K562 (cell line): ENCODE data around the gene OR2L3. TPM values are rescaled to one million over a fixed set of nuclear protein-coding genes. Genes with fewer than 3 reads are reported as not detected.
A peak's percentile ranks its signal among the peaks of the same experiment; 100 is the strongest.

Experiments used
- ATAC-seq: fragments of 200-7000 bp; cut with Tn5 transposase; 3 replicates; pipeline ENCODE4 v1.9.1; 2020; ENCODE audit warnings: moderate library complexity
- BruUV-seq: library from RNA; stranded (reverse); fragments of 400-500 nt; replicated peaks from 2 replicates; lab custom pipeline; 2021; lab: Mats Ljungman, UMichigan
- CTCF ChIA-PET: fragments of 300-600 bp; formaldehyde crosslinking; extraction: SDS; loops from one replicate; lab custom pipeline; 2021; ENCODE audit warnings: low intra/inter-chr PET ratio; lab: Yijun Ruan, JAX
- POLR2A ChIA-PET: fragments of 300-600, 350-650 bp; sonication (Branson Sonifier 250); formaldehyde crosslinking; extraction: SDS; loops from one replicate; lab custom pipeline; 2021; ENCODE audit warnings: antibody characterized with exemption, inconsistent platforms; lab: Yijun Ruan, JAX
- DNase-seq, 4 experiments: peaks; one replicate each; pipeline versions ENCODE4 v3.0.0 to v3.0.0-alpha.2; 2011 to 2018; ENCODE audit warnings: low spot score in 3 of 4, mixed read lengths in 3 of 4; ENCODE audit errors: extremely low read depth in 1 of 4
- FAIRE-seq: peaks from 2 replicates; lab custom pipeline; 2011; peaks lifted over from hg19 to GRCh38; lab: Jason Lieb, UNC
- H2AFZ ChIP-seq: 2 replicates; pipeline ENCODE4 v1.6.0; 2011; ENCODE audit warnings: low read depth, low read length, control low read depth, inconsistent platforms
- H3K27ac ChIP-seq: fragments of 200-600 bp; 3 replicates; pipeline ENCODE4 v1.8.0; 2011; ENCODE audit warnings: low read depth, mild to moderate bottlenecking, control low read depth, inconsistent platforms, low read length, moderate library complexity, mixed read lengths; ENCODE audit errors: extremely low read depth
- H3K27me3 ChIP-seq, 2 experiments: fragments of 300-600 bp in 1 of 2; 2 replicates in 1 of 2; 3 replicates in 1 of 2; pipeline versions ENCODE4 v1.6.0 to v1.8.0; 2011; ENCODE audit warnings: inconsistent platforms in 2 of 2, low read length in 2 of 2, mild to moderate bottlenecking in 1 of 2, mixed read lengths in 1 of 2, moderate library complexity in 1 of 2; ENCODE audit not compliant: control insufficient read depth in 2 of 2, insufficient read depth in 2 of 2
- H3K36me3 ChIP-seq: fragments of 300-600 bp; 3 replicates; pipeline ENCODE4 v1.8.0; 2011; ENCODE audit warnings: mild to moderate bottlenecking, low read length, inconsistent platforms; ENCODE audit not compliant: control insufficient read depth, insufficient read depth
- H3K4me1 ChIP-seq, 2 experiments: fragments of 200-600 bp in 1 of 2; replicated peaks in 1 of 2; 2 replicates in 1 of 2; 3 replicates in 1 of 2; pipeline versions ENCODE4 v1.5.1 to v1.8.0; 2011; ENCODE audit warnings: inconsistent platforms in 2 of 2, low read length in 2 of 2, mild to moderate bottlenecking in 1 of 2, mixed read lengths in 1 of 2, moderate library complexity in 1 of 2; ENCODE audit not compliant: control insufficient read depth in 2 of 2, insufficient read depth in 2 of 2
- H3K4me2 ChIP-seq: 2 replicates; pipeline ENCODE4 v1.6.1; 2011; ENCODE audit warnings: low read length, control low read depth, inconsistent platforms, mixed read lengths; ENCODE audit not compliant: insufficient read depth
- H3K4me3 ChIP-seq: fragments of 200-600 bp; sonication (generic), shearing (Covaris generic); 2 replicates; pipeline ENCODE4 v1.5.1; 2016; ENCODE audit warnings: control low read depth, inconsistent platforms
- H3K79me2 ChIP-seq: fragments of 200-600 bp; 3 replicates; pipeline ENCODE4 v1.8.0; 2011; ENCODE audit warnings: low read length, inconsistent platforms; ENCODE audit not compliant: control insufficient read depth, insufficient read depth
- H3K9ac ChIP-seq, 2 experiments: 2 replicates each; pipeline versions ENCODE4 v1.6.0 to v1.6.1; 2011; ENCODE audit warnings: low read depth in 2 of 2, low read length in 2 of 2, control low read depth in 1 of 2, inconsistent platforms in 1 of 2, mild to moderate bottlenecking in 1 of 2, mixed read lengths in 1 of 2; ENCODE audit not compliant: insufficient read depth in 1 of 2
- H3K9me1 ChIP-seq: one replicate; pipeline ENCODE4 v1.6.0; 2011; ENCODE audit warnings: inconsistent platforms, mild to moderate bottlenecking, low read length, moderate library complexity; ENCODE audit not compliant: control insufficient read depth, insufficient read depth
- H3K9me3 ChIP-seq: replicated peaks from 2 replicates; pipeline ENCODE4 v1.5.1; 2011; ENCODE audit warnings: low read depth, low read length, inconsistent platforms; ENCODE audit not compliant: control insufficient read depth, insufficient read depth
- H4K20me1 ChIP-seq: replicated peaks from 2 replicates; pipeline ENCODE4 v1.6.1; 2011; ENCODE audit warnings: low read length, inconsistent platforms, mixed read lengths; ENCODE audit not compliant: control insufficient read depth, insufficient read depth
- CBX3 ChIP-seq, 2 experiments: IDR thresholded peaks; 1 replicate in 1 of 2; 2 replicates in 1 of 2; pipeline ENCODE4 v1.6.1; 2012; ENCODE audit warnings: inconsistent platforms in 2 of 2, low read length in 2 of 2, borderline replicate concordance in 1 of 2, control low read depth in 1 of 2
- ZNF143 ChIP-seq: sonication (generic); formaldehyde crosslinking; IDR thresholded peaks from 2 replicates; pipeline ENCODE4 v1.9.0; 2022; ENCODE audit warnings: mild to moderate bottlenecking, missing genetic modification reagents
- ZNF561 ChIP-seq: fragments of 450-650 bp; formaldehyde crosslinking; conservative IDR thresholded peaks from 2 replicates; pipeline ENCODE4 v1.4.0; 2020; ENCODE audit warnings: mild to moderate bottlenecking, moderate library complexity
- WGBS: fragments of 100-300 bp; shearing (Covaris generic); methylation state at CpG from one replicate; pipeline ENCODE4 v1.1.6; 2016; ENCODE audit warnings: low coverage, mixed read lengths; ENCODE audit not compliant: insufficient coverage; ENCODE audit errors: missing lambda C conversion rate; 5-methylcytosine and 5-hydroxymethylcytosine counted together
- in situ Hi-C: fragments of 300-500 bp; cut with MboI; formaldehyde crosslinking; loops from 4 replicates; pipeline ENCODE4 v1.15.0; 2018; ENCODE audit warnings: inconsistent platforms, mixed read lengths
- intact Hi-C: fragments of 100-400 bp; cut with micrococcal nuclease; formaldehyde crosslinking; loops from 2 replicates; pipeline ENCODE4 v1.14.2; 2022
- polyA plus RNA-seq, 8 experiments: library from polyadenylated mRNA; depleted of rRNA in 4 of 8; stranded (reverse) in 5 of 8; unstranded in 3 of 8; fragments of >200 nt; fragmentation: Nextera tagmentation in 2 of 8; fragmentation: Illumina TruSeq in 1 of 8; extraction: Ambion mirVana in 2 of 8; extraction: Trizol in 1 of 8; gene quantifications; 2 replicates each; pipeline versions ENCODE4 v1.2.1 to v1.2.3, GENCODE V29; 2011 to 2014; ENCODE audit warnings: inconsistent platforms in 1 of 8, missing spikeins in 1 of 8
- small RNA-seq: library from RNA; depleted of rRNA; stranded (forward); fragments of <200 nt; gene quantifications from one replicate; pipeline ENCODE3, GENCODE V24; 2014
- total RNA-seq, 7 experiments: library from RNA; depleted of rRNA in 6 of 7; stranded (reverse); fragments of >200 nt in 6 of 7; fragmentation: Illumina TruSeq in 2 of 7; extraction: Trizol in 2 of 7; gene quantifications; 2 replicates each; pipeline versions ENCODE4 v1.2.1 to v1.2.3, GENCODE V29; 2011 to 2021; ENCODE audit warnings: low replicate concordance in 1 of 7

Gene OR2L3
- total and polyA plus RNA-seq, 9 of the 15 experiments (the other 6 are each of a cell fraction or from before 2014, with no cell fraction given), result not detected

DNA sequence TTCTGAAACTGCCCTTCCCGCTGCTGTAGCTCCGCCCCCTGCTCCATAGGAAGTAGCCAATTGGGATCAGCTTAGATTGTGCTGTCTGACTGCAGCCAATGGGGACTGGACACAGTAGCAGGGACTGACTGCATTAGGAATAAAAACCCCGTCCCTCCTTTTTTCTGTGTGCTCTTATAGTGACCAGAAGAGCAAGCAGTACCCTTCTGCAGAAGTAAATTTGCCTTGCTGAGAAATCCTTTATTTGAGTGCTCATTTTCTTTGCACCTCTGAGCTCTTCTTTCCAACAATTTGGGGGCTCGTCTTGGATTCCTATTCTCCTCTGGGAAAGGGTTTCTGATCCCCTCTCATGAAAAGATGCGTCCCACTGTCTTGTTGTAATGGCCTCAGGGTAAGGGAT lies 64.5 kb downstream of the OR2L3 start:
- ChIA-PET CTCF (no interaction called here), POLR2A (no interaction called here)
- in situ Hi-C loops, result no loop called here
- H3K9me3 ChIP-seq, result peaks cover 3% of the 10 kb centered on the region; the same call in 1 of the 2 replicates
- no peaks in the 10 kb centered on the region for H3K27me3 ChIP-seq
- H3K4me2 ChIP-seq, result no peak overlapping the region
- no peaks in the 10 kb centered on the region for H3K9me1 ChIP-seq
- no peaks in the 10 kb centered on the region for H4K20me1 ChIP-seq
- under 1% methylated on average over 5 of the region's 5 CpGs for WGBS
- H3K27ac ChIP-seq, result no peak overlapping the region
- H3K4me3 ChIP-seq, result no peak overlapping the region
- H3K79me2 ChIP-seq, result no peaks in the 10 kb centered on the region
- no peaks in the 10 kb centered on the region for H3K4me1 ChIP-seq
- no peak for DNase-seq
- intact Hi-C loops, result no loop called here
- no TSS peak for BruUV-seq
- no peaks in the 10 kb centered on the region for H3K36me3 ChIP-seq
- 0 out of 2 replicates have a peak, but pooled peaks have one; percentile 70 for TF ChIP-seq ZNF561
- no peak for TF ChIP-seq ZNF143
- 0 out of 3 replicates have a peak, but pooled peaks of 1 of the 2 experiments have one; percentile 45 for TF ChIP-seq CBX3 (IDR thresholded peaks at IDR 0.05; ENCODE audit: borderline replicate concordance in 1 of 2, low read length in 2 of 2)
- TF ChIP-seq, all 486 proteins: peak for 2
- ATAC-seq (no peak), FAIRE-seq (no peak)
- H2AFZ ChIP-seq, result no peak overlapping the region
- no peak overlapping the region for H3K9ac ChIP-seq

Small RNAs within 50 kb of the gene (small RNA-seq; reads per million reads assigned to genes)
- not detected for gene RF00019

Other genes starting within 250 kb of the OR2L3 start
Only the 7 nearest of the 16 such genes appear.
- gene OR2AJ1, start 121.9 kb upstream of the OR2L3 start, total RNA-seq (2014; rRNA removed), result not detected in 2 replicates
- gene OR2AJ1, start 121.9 kb upstream of the OR2L3 start, total RNA-seq (2014; rRNA removed; fragmentation: Illumina TruSeq; extraction: Trizol), result not detected in 2 replicates
- not detected in 2 replicates for gene OR2AJ1, start 121.9 kb upstream of the OR2L3 start, total RNA-seq (2015; rRNA removed; fragmentation: Illumina TruSeq; extraction: Trizol)
- gene OR2AJ1, start 121.9 kb upstream of the OR2L3 start, total RNA-seq (2021), result not detected in 2 replicates
- not detected in 2 replicates for gene OR2AJ1, start 121.9 kb upstream of the OR2L3 start, polyA plus RNA-seq (2011; rRNA removed)
- gene OR2AJ1, start 121.9 kb upstream of the OR2L3 start, polyA plus RNA-seq (2014; fragmentation: Illumina TruSeq; extraction: Trizol), result not detected in 2 replicates
- gene OR2AJ1, start 121.9 kb upstream of the OR2L3 start, polyA plus RNA-seq (2014; fragmentation: Nextera tagmentation; extraction: Ambion mirVana), result not detected
- gene OR2AJ1, start 121.9 kb upstream of the OR2L3 start, polyA plus RNA-seq (2014; rRNA removed), result not detected in 2 replicates
- gene OR2L8, start 98.0 kb upstream of the OR2L3 start, total RNA-seq (2014; rRNA removed), result not detected in 2 replicates
- not detected in 2 replicates for gene OR2L8, start 98.0 kb upstream of the OR2L3 start, total RNA-seq (2014; rRNA removed; fragmentation: Illumina TruSeq; extraction: Trizol)
- gene OR2L8, start 98.0 kb upstream of the OR2L3 start, total RNA-seq (2015; rRNA removed; fragmentation: Illumina TruSeq; extraction: Trizol), result not detected in 2 replicates
- not detected in 2 replicates for gene OR2L8, start 98.0 kb upstream of the OR2L3 start, total RNA-seq (2021)
- gene OR2L8, start 98.0 kb upstream of the OR2L3 start, polyA plus RNA-seq (2011; rRNA removed), result not detected in 2 replicates
- gene OR2L8, start 98.0 kb upstream of the OR2L3 start, polyA plus RNA-seq (2014; fragmentation: Illumina TruSeq; extraction: Trizol), result not detected in 2 replicates
- gene OR2L8, start 98.0 kb upstream of the OR2L3 start, polyA plus RNA-seq (2014; fragmentation: Nextera tagmentation; extraction: Ambion mirVana), result not detected
- not detected in 2 replicates for gene OR2L8, start 98.0 kb upstream of the OR2L3 start, polyA plus RNA-seq (2014; rRNA removed)
- not detected in 2 replicates for gene OR2AK2, start 81.6 kb upstream of the OR2L3 start, total RNA-seq (2014; rRNA removed)
- not detected in 2 replicates for gene OR2AK2, start 81.6 kb upstream of the OR2L3 start, total RNA-seq (2014; rRNA removed; fragmentation: Illumina TruSeq; extraction: Trizol)
- not detected in 2 replicates for gene OR2AK2, start 81.6 kb upstream of the OR2L3 start, total RNA-seq (2015; rRNA removed; fragmentation: Illumina TruSeq; extraction: Trizol)
- gene OR2AK2, start 81.6 kb upstream of the OR2L3 start, total RNA-seq (2021), result not detected in 2 replicates
- gene OR2AK2, start 81.6 kb upstream of the OR2L3 start, polyA plus RNA-seq (2011; rRNA removed), result 0.10 and 0.12 TPM in 2 replicates
- gene OR2AK2, start 81.6 kb upstream of the OR2L3 start, polyA plus RNA-seq (2014; fragmentation: Illumina TruSeq; extraction: Trizol), result not detected in 2 replicates
- not detected for gene OR2AK2, start 81.6 kb upstream of the OR2L3 start, polyA plus RNA-seq (2014; fragmentation: Nextera tagmentation; extraction: Ambion mirVana)
- not detected in 2 replicates for gene OR2AK2, start 81.6 kb upstream of the OR2L3 start, polyA plus RNA-seq (2014; rRNA removed)
- not detected in 2 replicates for gene OR2L5, start 33.2 kb upstream of the OR2L3 start, total RNA-seq (2014; rRNA removed)
- not detected in 2 replicates for gene OR2L5, start 33.2 kb upstream of the OR2L3 start, total RNA-seq (2014; rRNA removed; fragmentation: Illumina TruSeq; extraction: Trizol)
- gene OR2L5, start 33.2 kb upstream of the OR2L3 start, total RNA-seq (2015; rRNA removed; fragmentation: Illumina TruSeq; extraction: Trizol), result not detected in 2 replicates
- gene OR2L5, start 33.2 kb upstream of the OR2L3 start, total RNA-seq (2021), result not detected in 2 replicates
- 0.03 and 0.04 TPM in 2 replicates for gene OR2L5, start 33.2 kb upstream of the OR2L3 start, polyA plus RNA-seq (2011; rRNA removed)
- not detected in 2 replicates for gene OR2L5, start 33.2 kb upstream of the OR2L3 start, polyA plus RNA-seq (2014; fragmentation: Illumina TruSeq; extraction: Trizol)
- not detected for gene OR2L5, start 33.2 kb upstream of the OR2L3 start, polyA plus RNA-seq (2014; fragmentation: Nextera tagmentation; extraction: Ambion mirVana)
- gene OR2L5, start 33.2 kb upstream of the OR2L3 start, polyA plus RNA-seq (2014; rRNA removed), result not detected in 2 replicates
- 0.05 TPM in 1 of 2 replicates, not detected in the other for gene OR2L2, start 16.8 kb upstream of the OR2L3 start, total RNA-seq (2014; rRNA removed)
- gene OR2L2, start 16.8 kb upstream of the OR2L3 start, total RNA-seq (2014; rRNA removed; fragmentation: Illumina TruSeq; extraction: Trizol), result not detected in 2 replicates
- gene OR2L2, start 16.8 kb upstream of the OR2L3 start, total RNA-seq (2015; rRNA removed; fragmentation: Illumina TruSeq; extraction: Trizol), result not detected in 2 replicates
- gene OR2L2, start 16.8 kb upstream of the OR2L3 start, total RNA-seq (2021), result 0.09 TPM in 1 of 2 replicates, not detected in the other
- gene OR2L2, start 16.8 kb upstream of the OR2L3 start, polyA plus RNA-seq (2011; rRNA removed), result 0.07 and 0.14 TPM in 2 replicates
- 0.04 TPM in 1 of 2 replicates, not detected in the other for gene OR2L2, start 16.8 kb upstream of the OR2L3 start, polyA plus RNA-seq (2014; fragmentation: Illumina TruSeq; extraction: Trizol)
- gene OR2L2, start 16.8 kb upstream of the OR2L3 start, polyA plus RNA-seq (2014; fragmentation: Nextera tagmentation; extraction: Ambion mirVana), result not detected
- not detected in 2 replicates for gene OR2L2, start 16.8 kb upstream of the OR2L3 start, polyA plus RNA-seq (2014; rRNA removed)
- gene OR2L13, start 48.3 kb downstream of the OR2L3 start, total RNA-seq (2014; rRNA removed), result not detected in 2 replicates
- gene OR2L13, start 48.3 kb downstream of the OR2L3 start, total RNA-seq (2014; rRNA removed; fragmentation: Illumina TruSeq; extraction: Trizol), result not detected in 2 replicates
- not detected in 2 replicates for gene OR2L13, start 48.3 kb downstream of the OR2L3 start, total RNA-seq (2015; rRNA removed; fragmentation: Illumina TruSeq; extraction: Trizol)
- gene OR2L13, start 48.3 kb downstream of the OR2L3 start, total RNA-seq (2021), result not detected in 2 replicates
- not detected in 2 replicates for gene OR2L13, start 48.3 kb downstream of the OR2L3 start, polyA plus RNA-seq (2011; rRNA removed)
- gene OR2L13, start 48.3 kb downstream of the OR2L3 start, polyA plus RNA-seq (2014; fragmentation: Illumina TruSeq; extraction: Trizol), result not detected in 2 replicates
- not detected for gene OR2L13, start 48.3 kb downstream of the OR2L3 start, polyA plus RNA-seq (2014; fragmentation: Nextera tagmentation; extraction: Ambion mirVana)
- gene OR2L13, start 48.3 kb downstream of the OR2L3 start, polyA plus RNA-seq (2014; rRNA removed), result not detected in 2 replicates
- gene OR2M5, start 98.3 kb downstream of the OR2L3 start, total RNA-seq (2014; rRNA removed), result not detected in 2 replicates
- gene OR2M5, start 98.3 kb downstream of the OR2L3 start, total RNA-seq (2014; rRNA removed; fragmentation: Illumina TruSeq; extraction: Trizol), result not detected in 2 replicates
- gene OR2M5, start 98.3 kb downstream of the OR2L3 start, total RNA-seq (2015; rRNA removed; fragmentation: Illumina TruSeq; extraction: Trizol), result not detected in 2 replicates
- gene OR2M5, start 98.3 kb downstream of the OR2L3 start, total RNA-seq (2021), result not detected in 2 replicates
- gene OR2M5, start 98.3 kb downstream of the OR2L3 start, polyA plus RNA-seq (2011; rRNA removed), result not detected in 2 replicates
- gene OR2M5, start 98.3 kb downstream of the OR2L3 start, polyA plus RNA-seq (2014; fragmentation: Illumina TruSeq; extraction: Trizol), result not detected in 2 replicates
- gene OR2M5, start 98.3 kb downstream of the OR2L3 start, polyA plus RNA-seq (2014; fragmentation: Nextera tagmentation; extraction: Ambion mirVana), result not detected
- not detected in 2 replicates for gene OR2M5, start 98.3 kb downstream of the OR2L3 start, polyA plus RNA-seq (2014; rRNA removed)